Transverse colon (tissue), 4 donors: ENCODE measurements around the gene MAST4. TPM values are rescaled to one million over a fixed set of nuclear protein-coding genes. Genes with fewer than 3 reads are reported as not detected.

Experiments
- DNase-seq: peaks from one replicate; pipeline ENCODE4 v3.0.0-alpha.2; 2019
- H3K27ac ChIP-seq, 4 donors: fragments of 200-600 bp; sonication (generic); 2 replicates each; pipeline ENCODE4 v1.5.1; 2016 to 2018; ENCODE audit warnings: inconsistent platforms in 4 of 4
- H3K27me3 ChIP-seq: fragments of 200-600 bp; sonication (generic); 2 replicates; pipeline ENCODE4 v1.5.1; 2017; ENCODE audit warnings: inconsistent platforms
- H3K36me3 ChIP-seq, 4 donors: fragments of 200-600 bp; sonication (generic); 2 replicates each; pipeline ENCODE4 v1.5.1; 2017 to 2019; ENCODE audit warnings: inconsistent platforms in 4 of 4
- H3K4me1 ChIP-seq, 4 donors: fragments of 200-600 bp; sonication (generic); 2 replicates each; pipeline ENCODE4 v1.5.1; 2017 to 2020; ENCODE audit warnings: inconsistent platforms in 4 of 4
- H3K4me3 ChIP-seq, 4 donors: fragments of 200-600 bp; sonication (generic); 1 replicate in 1 of 4; 2 replicates in 3 of 4; pipeline versions ENCODE4 v1.5.1 to v1.6.1; 2017 to 2019; ENCODE audit warnings: inconsistent platforms in 4 of 4
- H3K9me3 ChIP-seq, 2 donors: fragments of 200-600 bp; sonication (generic); 2 replicates each; pipeline ENCODE4 v1.5.1; 2017 to 2019; ENCODE audit warnings: inconsistent platforms in 2 of 2
- EP300 ChIP-seq: sonication (generic); formaldehyde crosslinking; IDR thresholded peaks from one replicate; pipeline ENCODE4 v1.6.1; 2017; ENCODE audit warnings: antibody characterized with exemption, low read depth
- POLR2A ChIP-seq: fragments of 450-650 bp; IDR thresholded peaks from one replicate; pipeline ENCODE4 v1.6.1; 2016; ENCODE audit warnings: antibody characterized with exemption, mild to moderate bottlenecking, moderate library complexity
- POLR2AphosphoS5 ChIP-seq, 3 donors: sonication (generic); formaldehyde crosslinking; IDR thresholded peaks; one replicate each; pipeline ENCODE4 v1.6.1; 2016; ENCODE audit warnings: antibody characterized with exemption in 3 of 3
- WGBS, 2 donors: methylation state at CpG; one replicate each; pipeline ENCODE4 v1.1.5; 2018; ENCODE audit warnings: low coverage in 1 of 2; 5-methylcytosine and 5-hydroxymethylcytosine counted together
- in situ Hi-C, 4 donors: fragments of 200-750 bp; cut with MboI; loops; one replicate each; pipeline versions ENCODE4 v1.15.0 to v1.15.1; 2017; ENCODE audit warnings: low sequenced_read_pairs in 3 of 4, low pct_ligation_motif_present in 1 of 4, low pct_unique_long_range_greater_than_20kb in 1 of 4
- intact Hi-C: fragments of 100-400 bp; cut with DNase I; formaldehyde crosslinking; loops from one replicate; pipeline ENCODE4 v1.15.1; 2023; ENCODE audit warnings: low total_unique reads
- total RNA-seq, 4 donors: library from RNA; depleted of rRNA; stranded (reverse); fragments of >200 nt; gene quantifications; one replicate each; pipeline ENCODE4 v1.1.0, GENCODE V29; 2016
- TF ChIP-seq, protein P1 (sequence below), 5 experiments: fragments of 200-600 bp in 3 of 5; fragments of 450-650 bp in 2 of 5; sonication (generic) in 3 of 5; IDR thresholded peaks; 1 replicate in 2 of 5; 2 replicates in 3 of 5; pipeline ENCODE4 v1.5.1; 2016 to 2017; ENCODE audit warnings: antibody characterized with exemption in 5 of 5, inconsistent platforms in 3 of 5, mild to moderate bottlenecking in 2 of 5, moderate library complexity in 1 of 5

The MAST4 gene
- total RNA-seq, 4 donors from 2014 or later = 20.3 to 46.8 (median 35.4) TPM

GRCh38 chr5:66812291-66812690, 216.1 kb downstream of the MAST4 start:
- TF ChIP-seq, protein P1, sequence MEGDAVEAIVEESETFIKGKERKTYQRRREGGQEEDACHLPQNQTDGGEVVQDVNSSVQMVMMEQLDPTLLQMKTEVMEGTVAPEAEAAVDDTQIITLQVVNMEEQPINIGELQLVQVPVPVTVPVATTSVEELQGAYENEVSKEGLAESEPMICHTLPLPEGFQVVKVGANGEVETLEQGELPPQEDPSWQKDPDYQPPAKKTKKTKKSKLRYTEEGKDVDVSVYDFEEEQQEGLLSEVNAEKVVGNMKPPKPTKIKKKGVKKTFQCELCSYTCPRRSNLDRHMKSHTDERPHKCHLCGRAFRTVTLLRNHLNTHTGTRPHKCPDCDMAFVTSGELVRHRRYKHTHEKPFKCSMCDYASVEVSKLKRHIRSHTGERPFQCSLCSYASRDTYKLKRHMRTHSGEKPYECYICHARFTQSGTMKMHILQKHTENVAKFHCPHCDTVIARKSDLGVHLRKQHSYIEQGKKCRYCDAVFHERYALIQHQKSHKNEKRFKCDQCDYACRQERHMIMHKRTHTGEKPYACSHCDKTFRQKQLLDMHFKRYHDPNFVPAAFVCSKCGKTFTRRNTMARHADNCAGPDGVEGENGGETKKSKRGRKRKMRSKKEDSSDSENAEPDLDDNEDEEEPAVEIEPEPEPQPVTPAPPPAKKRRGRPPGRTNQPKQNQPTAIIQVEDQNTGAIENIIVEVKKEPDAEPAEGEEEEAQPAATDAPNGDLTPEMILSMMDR (IDR thresholded peaks at IDR 0.05) = no peak
- TF ChIP-seq EP300 (no peak), POLR2A (no peak), POLR2AphosphoS5 (IDR thresholded peaks at IDR 0.05) (no peak)
- in situ Hi-C loops (loop anchor here in 2 of 4 donors (25.0 kb wide), 1 partner anchor 350 kb away; no protein-coding TSS in a partner anchor), intact Hi-C loops (no loop called here)
- 88 to 92% methylated on average over 8 of the region's 8 CpGs for WGBS, 2 donors
- Histone ChIP-seq H3K27me3 (no peaks in the 10 kb centered on the region), H3K27ac (no peak overlapping the region), H3K4me3 (no peak overlapping the region), H3K4me1 (no peaks in the 10 kb centered on the region), H3K9me3 (no peaks in the 10 kb centered on the region), H3K36me3 (no peaks in the 10 kb centered on the region)
- DNase-seq = no peak

DNA sequence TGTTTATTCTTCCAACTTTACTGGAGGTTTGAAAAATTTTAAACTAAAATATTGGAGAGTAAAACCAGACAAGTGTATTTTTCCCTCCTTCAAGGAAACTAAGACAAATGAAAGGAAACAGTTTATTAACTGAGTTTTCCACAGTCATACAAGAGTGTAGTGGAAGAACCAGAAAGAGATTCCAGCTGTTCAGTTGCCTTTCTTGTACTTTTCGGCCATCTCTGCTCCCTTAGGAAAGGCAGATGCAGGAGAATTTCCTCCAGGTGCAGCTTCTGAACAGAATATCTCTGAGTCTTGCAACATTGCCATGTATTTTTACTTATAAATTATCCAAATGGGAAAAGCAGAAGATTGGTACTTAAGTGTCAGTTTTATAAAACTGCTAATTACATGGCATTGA, 217.1 kb downstream of the MAST4 start:
- H3K27me3 ChIP-seq = no peaks in the 10 kb centered on the region
- no peak for TF ChIP-seq POLR2A
- TF ChIP-seq EP300 = no peak
- TF ChIP-seq POLR2AphosphoS5 (IDR thresholded peaks at IDR 0.05) = no peak
- in situ Hi-C loops (loop anchor here in 2 of 4 donors (25.0 kb wide), 1 partner anchor 349 kb away; no protein-coding TSS in a partner anchor), intact Hi-C loops (no loop called here)
- no peak for DNase-seq
- no peak overlapping the region for H3K27ac ChIP-seq
- 85 to 100% methylated on average over 1 of the region's 1 CpG for whole genome bisulfite sequencing, 2 donors
- no peaks in the 10 kb centered on the region for H3K4me1 ChIP-seq
- no peaks in the 10 kb centered on the region for H3K36me3 ChIP-seq
- no peaks in the 10 kb centered on the region for H3K9me3 ChIP-seq
- no peak overlapping the region for H3K4me3 ChIP-seq

GRCh38 chr5:66814146-66814991, 218.2 kb downstream of the MAST4 start:
- WGBS, 2 donors = 38 to 40% methylated on average over 4 to 6 of the region's 6 CpGs
- no peaks in the 10 kb centered on the region for H3K36me3 ChIP-seq
- no peak overlapping the region for H3K4me3 ChIP-seq
- TF ChIP-seq, protein P1 (IDR thresholded peaks at IDR 0.05) = peak; percentile 57 to 74 (median 67)
- TF ChIP-seq EP300 = no peak
- no peak for TF ChIP-seq POLR2A
- no peak for TF ChIP-seq POLR2AphosphoS5 (IDR thresholded peaks at IDR 0.05)
- intact Hi-C loops = no loop called here
- DNase-seq = peak; percentile 37
- in situ Hi-C loops = loop anchor here in 2 of 4 donors (25.0 kb wide), 1 partner anchor 348 kb away; no protein-coding TSS in a partner anchor
- no peaks in the 10 kb centered on the region for H3K4me1 ChIP-seq
- no peaks in the 10 kb centered on the region for H3K9me3 ChIP-seq
- no peaks in the 10 kb centered on the region for H3K27me3 ChIP-seq
- H3K27ac ChIP-seq = no peak overlapping the region

GRCh38 chr5:66818304-66818934, 222.2 kb downstream of the MAST4 start:
- Histone ChIP-seq H3K4me1 (no peaks in the 10 kb centered on the region), H3K4me3 (no peak overlapping the region), H3K27ac (no peak overlapping the region), H3K9me3 (no peaks in the 10 kb centered on the region), H3K27me3 (no peaks in the 10 kb centered on the region), H3K36me3 (no peaks in the 10 kb centered on the region)
- WGBS, 2 donors = 93 to 96% methylated on average over 2 to 5 of the region's 5 CpGs
- no peak for TF ChIP-seq EP300
- no peak for TF ChIP-seq POLR2A
- TF ChIP-seq, protein P1 (IDR thresholded peaks at IDR 0.05) = no peak
- TF ChIP-seq POLR2AphosphoS5 (IDR thresholded peaks at IDR 0.05) = no peak
- DNase-seq = no peak
- in situ Hi-C loops = loop anchor here in 2 of 4 donors (25.0 kb wide), 1 partner anchor 344 kb away; no protein-coding TSS in a partner anchor
- intact Hi-C loops = loop anchor here (5.0 kb wide), 1 partner anchor 394 kb away; no protein-coding TSS in a partner anchor
